Hepatic stellate cell (primary cell): ENCODE data around the gene SLBP.

Source experiments
- DNase-seq: peaks from one replicate; pipeline ENCODE4 v3.0.0; 2011; ENCODE audit warnings: low spot score

Gene SLBP

DNA sequence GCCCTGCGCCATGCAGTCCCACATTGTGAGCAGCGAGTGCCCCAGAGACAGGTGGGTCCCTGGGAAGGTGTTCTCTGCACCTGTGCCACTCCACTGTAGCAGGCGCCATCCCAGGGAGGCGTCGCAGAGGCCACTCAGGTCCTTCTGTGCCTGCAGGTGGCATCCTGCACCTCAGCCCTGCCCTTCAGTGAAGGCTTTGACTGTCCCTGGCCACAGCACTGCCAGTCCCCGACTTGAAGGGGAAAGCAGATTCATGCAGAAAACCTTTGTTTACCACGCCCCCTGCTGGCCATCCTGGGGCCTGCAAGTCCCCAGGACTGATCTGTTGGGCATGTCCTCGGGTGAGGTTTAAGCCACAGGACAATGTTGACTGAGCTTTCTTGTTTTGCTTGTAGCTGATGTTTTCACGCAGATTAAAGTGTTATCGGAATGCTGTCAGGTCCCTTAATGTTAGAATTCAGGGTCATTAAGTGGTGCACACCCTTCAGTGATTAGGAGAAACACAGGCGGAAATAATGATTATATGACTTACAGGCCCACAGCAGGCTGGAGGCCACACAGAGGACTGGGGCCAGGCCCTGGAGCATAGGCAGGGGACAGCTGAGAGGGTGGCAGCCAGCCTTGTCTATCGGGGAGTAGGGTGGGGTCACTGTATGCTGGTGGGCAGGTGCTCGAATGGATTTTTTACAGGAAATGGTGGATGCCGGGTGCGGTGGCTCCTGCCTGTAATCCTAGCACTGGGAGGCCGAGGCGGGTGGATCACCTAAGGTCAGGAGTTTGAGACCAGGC is 14.2 kb upstream of the SLBP start:
- peak; percentile 90 for DNase-seq

DNA sequence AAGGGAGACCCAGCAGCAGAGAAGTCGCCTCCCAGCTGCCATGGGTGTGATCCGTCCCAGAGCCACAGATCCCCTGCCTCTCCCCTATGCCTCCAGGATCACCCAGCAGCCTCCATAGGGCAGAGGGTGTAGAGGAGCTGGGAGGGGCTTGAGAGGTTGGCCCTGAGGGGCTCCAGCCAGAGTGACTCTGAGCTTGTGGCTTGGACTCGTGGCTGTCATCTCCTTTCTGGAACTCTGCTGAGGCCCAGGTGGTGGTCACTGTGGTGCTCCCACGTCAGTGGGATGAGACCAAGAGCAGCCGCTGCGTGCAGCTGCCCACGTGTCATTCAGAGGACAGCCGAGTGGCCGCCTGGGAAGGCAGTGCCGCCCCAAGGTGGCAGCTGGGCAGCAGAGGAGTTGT is 13.4 kb upstream of the SLBP start:
- no peak for DNase-seq

DNA sequence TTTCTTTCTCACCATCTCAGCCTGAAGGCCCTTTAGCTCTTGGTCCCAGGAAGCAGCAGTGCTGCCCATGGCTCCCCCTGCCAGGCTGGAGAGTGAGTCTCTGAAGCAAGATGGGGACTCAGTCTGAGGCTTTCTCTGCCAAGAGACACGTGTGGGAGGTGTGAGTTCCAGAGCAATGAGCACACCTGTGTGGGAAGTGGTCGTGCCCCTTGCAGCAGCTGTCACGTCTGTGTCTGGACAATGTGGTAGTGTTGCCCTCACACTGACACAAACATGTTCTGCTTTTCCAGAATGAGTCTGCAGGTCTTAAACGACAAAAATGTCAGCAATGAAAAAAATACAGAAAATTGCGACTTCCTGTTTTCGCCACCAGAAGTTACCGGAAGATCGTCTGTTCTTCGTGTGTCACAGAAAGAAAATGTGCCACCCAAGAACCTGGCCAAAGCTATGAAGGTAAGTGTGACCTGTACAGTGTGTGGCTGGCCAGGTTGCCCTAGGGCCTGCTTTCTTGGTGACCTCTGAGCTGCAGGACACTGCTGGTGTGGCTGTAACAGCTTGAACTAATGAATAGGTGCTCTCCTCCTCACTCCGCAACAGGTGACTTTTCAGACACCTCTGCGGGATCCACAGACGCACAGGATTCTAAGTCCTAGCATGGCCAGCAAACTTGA is 11.1 kb upstream of the SLBP start:
- DNase-seq = no peak

- no peak for DNase-seq
These were observed 10.5 kb upstream of the SLBP start for GRCh38 chr4:1722551-1723118.

DNA sequence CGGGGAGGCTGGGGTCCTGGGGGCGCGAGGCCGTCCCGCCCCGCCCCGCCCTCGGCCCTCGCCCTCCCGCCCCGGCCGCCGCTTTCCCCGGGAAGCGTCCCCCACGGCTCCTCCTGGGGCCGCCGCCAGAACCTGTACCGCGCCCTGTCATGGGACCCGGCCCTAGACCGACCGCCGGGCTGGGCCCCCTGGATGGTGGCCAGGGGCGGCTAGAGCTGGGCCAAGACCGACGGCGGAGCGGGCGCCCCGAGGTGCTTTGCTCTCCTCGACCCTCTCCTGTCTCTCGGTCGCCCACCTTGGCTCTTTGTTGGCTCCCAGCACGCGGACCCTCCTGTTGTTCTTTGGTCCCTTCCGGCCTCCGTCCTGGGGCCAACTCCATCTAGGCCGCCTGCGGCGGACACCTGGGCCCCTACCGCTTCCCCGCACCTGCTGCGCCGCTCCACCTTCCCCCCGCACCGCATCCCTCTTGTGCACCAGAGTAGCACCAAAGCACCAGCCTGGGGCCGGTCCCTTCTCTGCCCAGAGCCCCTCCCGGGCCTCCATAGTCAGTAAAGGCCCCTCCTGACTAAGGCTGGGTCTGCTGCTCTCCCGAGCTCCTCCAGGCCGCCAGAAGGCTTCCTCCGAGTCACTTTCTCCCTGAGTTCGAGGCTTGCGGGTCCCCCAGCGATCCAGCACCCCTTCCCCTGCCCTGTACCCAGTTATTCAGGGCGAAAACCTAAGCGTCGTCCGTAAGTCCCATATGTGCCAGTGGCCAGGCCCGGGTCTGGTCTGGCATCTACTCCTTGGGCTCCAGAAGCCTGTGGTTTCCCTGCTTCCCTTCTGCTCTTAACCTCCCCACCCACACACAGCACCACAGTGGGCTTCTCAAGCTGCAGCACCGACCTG is 9.8 kb upstream of the SLBP start:
- DNase-seq = no peak

GRCh38 chr4:1721003-1721665 is 9.0 kb upstream of the SLBP start, which contains the start of the genes TACC3 and TMEM129:
Gene TACC3 (plus strand): TSS chr4:1721521. CDS start chr4:1723422, 1,901 bp downstream.
Gene TMEM129 (minus strand): TSS chr4:1721323. CDS start chr4:1720837, 486 bp downstream.
- peak; percentile 99 for DNase-seq

DNA sequence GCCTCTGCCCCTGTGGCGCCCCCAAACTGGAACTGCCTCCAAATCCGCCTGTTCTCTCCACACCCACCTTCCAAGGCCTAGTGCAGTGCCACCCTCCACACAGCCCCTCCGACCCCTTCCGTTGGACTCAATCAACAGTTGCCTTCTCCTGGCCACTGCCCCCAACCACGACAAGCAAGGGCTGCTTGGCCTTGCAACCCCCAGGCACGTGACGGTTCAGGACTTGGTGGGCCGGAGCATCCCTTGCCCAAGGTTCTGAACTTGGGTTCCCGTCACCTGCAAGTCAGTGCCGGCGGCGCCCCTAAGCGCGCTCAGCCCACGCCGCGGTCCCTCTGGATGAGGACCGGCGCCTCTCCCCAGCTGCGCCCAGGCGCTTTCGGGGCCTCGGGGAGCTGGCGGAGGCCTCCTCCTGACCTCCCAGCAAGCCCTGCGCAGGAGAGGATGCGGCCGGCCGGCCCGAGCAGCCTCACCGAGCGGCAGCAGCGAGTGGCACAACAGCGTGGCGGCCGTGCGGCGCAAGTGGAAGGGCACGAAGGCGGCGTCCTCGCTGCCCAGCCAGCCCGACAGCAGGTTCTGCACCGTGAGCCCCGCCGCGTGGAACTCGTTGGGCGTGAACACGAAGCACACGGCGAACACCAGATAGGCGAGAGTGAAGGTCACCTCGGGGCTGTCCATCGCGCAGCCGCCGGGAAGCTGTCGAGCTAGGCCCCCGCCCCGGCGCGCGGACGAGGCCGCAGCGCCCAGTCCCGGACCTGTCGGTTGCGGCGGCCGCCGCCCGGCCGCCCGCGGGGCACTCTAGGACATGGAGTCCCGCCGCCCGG is 8.3 kb upstream of the SLBP start:
- DNase-seq = peak; percentile 57

DNA sequence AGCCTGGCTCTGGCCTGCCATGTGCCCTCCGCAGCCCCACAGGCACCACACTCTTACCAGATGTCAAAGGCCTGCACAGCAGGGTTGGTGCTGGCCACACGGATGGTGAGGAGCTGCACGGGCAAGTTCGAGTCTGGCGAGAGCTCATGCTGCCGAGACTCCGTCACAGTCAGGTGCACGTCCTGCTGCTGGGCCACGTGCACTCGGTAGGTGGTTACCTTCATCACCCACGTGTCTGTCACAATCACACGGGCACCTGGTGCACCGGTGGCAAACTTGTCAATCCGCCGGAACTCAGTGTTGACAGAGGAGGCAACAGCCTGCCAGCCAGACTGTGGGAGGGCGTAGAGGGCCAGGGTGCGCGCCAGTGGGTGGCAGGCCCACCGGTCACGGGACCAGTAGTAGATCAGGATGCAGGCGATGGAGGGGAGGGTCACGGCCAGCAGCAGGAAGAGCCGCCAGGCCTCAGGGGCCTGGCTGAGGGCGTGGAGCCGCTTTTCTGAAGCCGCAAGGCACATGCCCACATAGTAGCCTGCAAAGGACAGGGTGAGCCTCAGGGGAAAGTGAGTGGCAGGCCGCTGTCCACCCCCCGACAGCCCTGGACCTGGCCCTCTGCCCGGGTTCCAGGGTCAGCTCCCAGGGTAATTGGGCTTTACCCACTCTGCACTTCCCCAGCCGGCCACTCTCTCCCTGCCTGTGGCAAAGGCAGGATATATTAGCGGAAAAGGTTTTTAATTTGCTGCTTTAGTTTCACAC is 6.2 kb upstream of the SLBP start:
- peak; percentile 3 for DNase-seq

- DNase-seq = no peak
These were observed 5.3 kb upstream of the SLBP start for GRCh38 chr4:1717129-1718094.

GRCh38 chr4:1716065-1716945 is 4.2 kb upstream of the SLBP start:
- no peak for DNase-seq

GRCh38 chr4:1715002-1715758 is 3.1 kb upstream of the SLBP start:
- no peak for DNase-seq

- no peak for DNase-seq
These were observed 2.3 kb upstream of the SLBP start for GRCh38 chr4:1714303-1715001.

DNA sequence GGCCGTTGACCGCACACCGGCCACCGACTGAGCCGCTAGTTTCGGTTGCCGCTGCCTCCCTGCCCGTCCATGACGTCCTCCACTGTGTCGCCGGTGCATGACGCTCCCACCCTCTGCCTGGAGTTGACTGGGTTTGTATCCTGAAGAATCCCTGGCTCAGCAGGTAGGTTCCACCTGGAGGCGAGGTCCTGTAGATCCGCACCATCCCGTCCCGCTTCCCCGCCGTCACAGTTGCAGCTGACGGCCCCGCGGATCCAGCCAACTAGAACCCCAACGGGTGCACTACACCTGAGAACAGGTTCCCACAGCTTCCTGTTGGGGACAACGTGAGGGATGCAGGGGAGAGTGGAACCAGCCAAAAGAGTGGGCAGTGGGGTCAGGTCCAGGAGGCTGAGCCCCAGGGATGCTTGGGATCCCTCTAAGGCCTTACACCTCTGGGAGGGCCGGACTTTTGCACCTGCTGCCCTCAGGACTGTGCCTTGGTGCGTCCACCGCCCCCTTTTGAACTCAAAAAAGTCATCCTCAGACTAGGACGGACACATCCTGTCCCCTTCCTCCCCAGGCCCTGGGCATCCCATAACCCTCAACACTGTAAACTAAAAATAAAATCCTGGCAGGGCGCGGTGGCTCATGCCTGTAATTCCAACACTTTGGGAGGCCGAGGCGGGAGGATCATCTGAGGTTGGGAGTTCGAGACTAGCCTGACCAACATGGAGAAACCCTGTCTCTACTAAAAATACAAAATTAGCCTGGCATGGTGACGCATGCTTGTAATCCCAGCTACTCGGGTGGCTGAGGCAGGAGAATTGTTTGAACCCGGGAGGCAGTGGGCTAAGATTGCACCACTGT is 1.1 kb upstream of the SLBP start:
- no peak for DNase-seq

GRCh38 chr4:1711571-1712215 is 426 bp downstream of the SLBP start:
- peak; percentile 76 for DNase-seq

GRCh38 chr4:1711055-1711570 is 1.0 kb downstream of the SLBP start:
- DNase-seq = no peak
